Fibroblast of lung (primary cell): ENCODE data around the gene TAF8.

Experiments used
- EZH2 ChIP-seq: IDR thresholded peaks from 2 replicates; pipeline ENCODE4 v1.5.1; 2012; ENCODE audit warnings: low read length, control low read depth, mild to moderate bottlenecking; ENCODE audit errors: missing control alignments
- TF ChIP-seq, protein P1 (sequence below), 2 donors: IDR thresholded peaks in 1 of 2; conservative IDR thresholded peaks in 1 of 2; 1 replicate in 1 of 2; 2 replicates in 1 of 2; pipeline ENCODE4 v1.5.1; 2011 to 2012; ENCODE audit warnings: low read length in 2 of 2, control low read depth in 1 of 2, inconsistent platforms in 1 of 2, low read depth in 1 of 2, mild to moderate bottlenecking in 1 of 2

DNA sequence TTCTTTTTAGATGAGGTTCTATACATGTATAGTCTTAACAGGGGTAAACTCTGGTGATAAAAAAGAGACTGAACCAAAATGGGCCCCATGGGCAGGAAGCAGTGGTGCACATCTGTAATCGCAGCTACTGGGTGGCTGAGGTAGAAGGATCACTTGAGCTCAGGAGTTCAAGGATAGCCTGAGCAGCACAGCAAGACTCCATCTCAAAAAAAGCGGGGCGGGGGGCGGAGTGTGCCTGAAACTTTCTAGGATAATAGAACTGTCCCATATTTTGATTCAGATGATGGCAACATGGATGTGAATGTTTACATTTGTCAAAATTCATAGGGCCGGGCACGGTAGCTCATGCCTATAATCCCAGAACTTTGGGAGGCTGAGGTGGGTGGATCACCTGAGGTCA is 48.8 kb upstream of the TAF8 start:
- no peak for TF ChIP-seq EZH2
- TF ChIP-seq, protein P1, sequence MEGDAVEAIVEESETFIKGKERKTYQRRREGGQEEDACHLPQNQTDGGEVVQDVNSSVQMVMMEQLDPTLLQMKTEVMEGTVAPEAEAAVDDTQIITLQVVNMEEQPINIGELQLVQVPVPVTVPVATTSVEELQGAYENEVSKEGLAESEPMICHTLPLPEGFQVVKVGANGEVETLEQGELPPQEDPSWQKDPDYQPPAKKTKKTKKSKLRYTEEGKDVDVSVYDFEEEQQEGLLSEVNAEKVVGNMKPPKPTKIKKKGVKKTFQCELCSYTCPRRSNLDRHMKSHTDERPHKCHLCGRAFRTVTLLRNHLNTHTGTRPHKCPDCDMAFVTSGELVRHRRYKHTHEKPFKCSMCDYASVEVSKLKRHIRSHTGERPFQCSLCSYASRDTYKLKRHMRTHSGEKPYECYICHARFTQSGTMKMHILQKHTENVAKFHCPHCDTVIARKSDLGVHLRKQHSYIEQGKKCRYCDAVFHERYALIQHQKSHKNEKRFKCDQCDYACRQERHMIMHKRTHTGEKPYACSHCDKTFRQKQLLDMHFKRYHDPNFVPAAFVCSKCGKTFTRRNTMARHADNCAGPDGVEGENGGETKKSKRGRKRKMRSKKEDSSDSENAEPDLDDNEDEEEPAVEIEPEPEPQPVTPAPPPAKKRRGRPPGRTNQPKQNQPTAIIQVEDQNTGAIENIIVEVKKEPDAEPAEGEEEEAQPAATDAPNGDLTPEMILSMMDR (conservative IDR thresholded peaks at IDR 0.05 in 1 of 2, IDR thresholded peaks at IDR 0.05 in 1 of 2; ENCODE audit: low read depth in 1 of 2, low read length in 2 of 2) = no peak
